ENCODE measurements around the gene CINP.
"Not testable (repeated sequence)": the region's sequence is repeated elsewhere in the genome, so short reads cannot be mapped to it uniquely, and the experiment has no call there.

The CINP gene

GRCh38 chr14:102344485-102344884 is 18.2 kb downstream of the CINP start:
- Mint-ChIP-seq H3K9me3 (no peaks in the 10 kb centered on the region), H3K4me3 (no peak overlapping the region), H3K27ac (no peak overlapping the region), H3K4me1 (no peaks in the 10 kb centered on the region), H3K36me3 (peaks cover 22% of the 10 kb centered on the region), H3K27me3 (no peaks in the 10 kb centered on the region)
- ATAC-seq (ENCODE audit: low read depth) (no peak), DNase-seq (ENCODE audit: low spot score in 2 of 2) (no peak)

GRCh38 chr14:102344084-102344483 is 18.6 kb downstream of the CINP start:
- Mint-ChIP-seq H3K36me3 (peaks cover 21% of the 10 kb centered on the region), H3K9me3 (no peaks in the 10 kb centered on the region), H3K4me3 (no peak overlapping the region), H3K27ac (no peak overlapping the region), H3K4me1 (no peaks in the 10 kb centered on the region), H3K27me3 (no peaks in the 10 kb centered on the region)
- DNase-seq (ENCODE audit: low spot score in 2 of 2) (no peak), ATAC-seq (ENCODE audit: low read depth) (no peak)

- no peaks in the 10 kb centered on the region for H3K4me1 Mint-ChIP-seq
- H3K4me3 Mint-ChIP-seq, result no peak overlapping the region
- no peak overlapping the region for H3K27ac Mint-ChIP-seq
- DNase-seq (ENCODE audit: low spot score in 2 of 2), result no peak
- no peaks in the 10 kb centered on the region for H3K9me3 Mint-ChIP-seq
- peaks cover 20% of the 10 kb centered on the region for H3K36me3 Mint-ChIP-seq
- no peak for ATAC-seq (ENCODE audit: low read depth)
- H3K27me3 Mint-ChIP-seq, result no peaks in the 10 kb centered on the region
These were observed 20.5 kb downstream of the CINP start for GRCh38 chr14:102342238-102342637.

- ATAC-seq (ENCODE audit: low read depth) (no peak), DNase-seq (ENCODE audit: low spot score in 2 of 2) (no peak)
- Mint-ChIP-seq H3K4me1 (no peaks in the 10 kb centered on the region), H3K36me3 (peaks cover 20% of the 10 kb centered on the region), H3K27ac (no peak overlapping the region), H3K9me3 (no peaks in the 10 kb centered on the region), H3K27me3 (no peaks in the 10 kb centered on the region), H3K4me3 (no peak overlapping the region)
These were observed 21.1 kb downstream of the CINP start for GRCh38 chr14:102341566-102341965.

GRCh38 chr14:102338724-102339123 is 24.0 kb downstream of the CINP start:
- Mint-ChIP-seq H3K9me3 (no peaks in the 10 kb centered on the region), H3K27ac (no peak overlapping the region), H3K27me3 (no peaks in the 10 kb centered on the region), H3K36me3 (peaks cover 16% of the 10 kb centered on the region), H3K4me1 (no peaks in the 10 kb centered on the region), H3K4me3 (no peak overlapping the region)
- ATAC-seq (ENCODE audit: low read depth), result no peak
- no peak for DNase-seq (ENCODE audit: low spot score in 2 of 2)

- Mint-ChIP-seq H3K36me3 (peaks cover 14% of the 10 kb centered on the region), H3K27me3 (no peaks in the 10 kb centered on the region), H3K27ac (no peak overlapping the region)
These were observed 27.5 kb downstream of the CINP start for GRCh38 chr14:102335163-102335562.

GRCh38 chr14:102333795-102334705 is 28.6 kb downstream of the CINP start:
- Mint-ChIP-seq H3K9me3 (no peaks in the 10 kb centered on the region), H3K4me3 (no peak overlapping the region), H3K27me3 (no peaks in the 10 kb centered on the region), H3K4me1 (no peaks in the 10 kb centered on the region), H3K27ac (no peak overlapping the region), H3K36me3 (peaks cover 14% of the 10 kb centered on the region)
- ATAC-seq (ENCODE audit: low read depth) (no peak), DNase-seq (ENCODE audit: low spot score in 2 of 2) (no peak)

More at GRCh38 chr14:102335163-102335562, 27.5 kb downstream of the CINP start:
- H3K4me1 Mint-ChIP-seq, result no peaks in the 10 kb centered on the region
- no peak for DNase-seq (ENCODE audit: low spot score in 2 of 2)
- H3K9me3 Mint-ChIP-seq, result no peaks in the 10 kb centered on the region
- no peak for ATAC-seq (ENCODE audit: low read depth)
- no peak overlapping the region for H3K4me3 Mint-ChIP-seq

- no peaks in the 10 kb centered on the region for H3K4me1 Mint-ChIP-seq
- DNase-seq (ENCODE audit: low spot score in 2 of 2) (no peak), ATAC-seq (ENCODE audit: low read depth) (no peak)
- H3K4me3 Mint-ChIP-seq, result no peak overlapping the region
- no peaks in the 10 kb centered on the region for H3K27me3 Mint-ChIP-seq
- H3K27ac Mint-ChIP-seq, result no peak overlapping the region
- H3K36me3 Mint-ChIP-seq, result peaks cover 13% of the 10 kb centered on the region
- H3K9me3 Mint-ChIP-seq, result no peaks in the 10 kb centered on the region
These were observed 29.3 kb downstream of the CINP start for GRCh38 chr14:102333390-102333789.

GRCh38 chr14:102330806-102331205 is 31.9 kb downstream of the CINP start:
- Mint-ChIP-seq H3K36me3 (peaks cover 13% of the 10 kb centered on the region), H3K9me3 (no peaks in the 10 kb centered on the region), H3K27ac (no peak overlapping the region), H3K27me3 (no peaks in the 10 kb centered on the region), H3K4me3 (no peak overlapping the region), H3K4me1 (no peaks in the 10 kb centered on the region)
- ATAC-seq (ENCODE audit: low read depth) (no peak), DNase-seq (ENCODE audit: low spot score in 2 of 2) (no peak)

- DNase-seq (ENCODE audit: low spot score in 2 of 2); H3K9me3 Mint-ChIP-seq; H3K4me1 Mint-ChIP-seq; H3K27ac Mint-ChIP-seq; H3K4me3 Mint-ChIP-seq; ATAC-seq (ENCODE audit: low read depth); H3K27me3 Mint-ChIP-seq: not testable (repeated sequence)
- H3K36me3 Mint-ChIP-seq, result peaks cover 13% of the 10 kb centered on the region
These were observed 33.3 kb downstream of the CINP start for GRCh38 chr14:102329381-102329780.

GRCh38 chr14:102326583-102326982 is 36.1 kb downstream of the CINP start:
- Mint-ChIP-seq H3K4me1 (peaks cover 4% of the 10 kb centered on the region), H3K4me3 (no peak overlapping the region), H3K27me3 (no peaks in the 10 kb centered on the region), H3K9me3 (no peaks in the 10 kb centered on the region), H3K36me3 (peaks cover 10% of the 10 kb centered on the region), H3K27ac (no peak overlapping the region)
- ATAC-seq (ENCODE audit: low read depth) (no peak), DNase-seq (ENCODE audit: low spot score in 2 of 2) (no peak)

- Mint-ChIP-seq H3K4me3 (no peak overlapping the region), H3K27me3 (no peaks in the 10 kb centered on the region), H3K27ac (no peak overlapping the region), H3K4me1 (peaks cover 6% of the 10 kb centered on the region), H3K36me3 (peaks cover 8% of the 10 kb centered on the region), H3K9me3 (no peaks in the 10 kb centered on the region)
- no peak for ATAC-seq (ENCODE audit: low read depth)
- DNase-seq (ENCODE audit: low spot score in 2 of 2), result no peak
These were observed 36.8 kb downstream of the CINP start for GRCh38 chr14:102325791-102326345.

- Mint-ChIP-seq H3K36me3 (peaks cover 6% of the 10 kb centered on the region), H3K27ac (no peak overlapping the region)
These were observed 39.6 kb downstream of the CINP start for GRCh38 chr14:102323102-102323501.

GRCh38 chr14:102321456-102322422 is 41.0 kb downstream of the CINP start:
- ATAC-seq (ENCODE audit: low read depth), result no peak
- DNase-seq (ENCODE audit: low spot score in 2 of 2), result no peak
- H3K27me3 Mint-ChIP-seq, result no peaks in the 10 kb centered on the region
- no peak overlapping the region for H3K27ac Mint-ChIP-seq
- H3K4me1 Mint-ChIP-seq, result peaks cover 20% of the 10 kb centered on the region
- no peak overlapping the region for H3K4me3 Mint-ChIP-seq
- H3K36me3 Mint-ChIP-seq, result peaks cover 6% of the 10 kb centered on the region
- H3K9me3 Mint-ChIP-seq, result no peaks in the 10 kb centered on the region

More at GRCh38 chr14:102323102-102323501, 39.6 kb downstream of the CINP start:
- DNase-seq (ENCODE audit: low spot score in 2 of 2) (no peak), ATAC-seq (ENCODE audit: low read depth) (no peak)
- no peak overlapping the region for H3K4me3 Mint-ChIP-seq
- peaks cover 14% of the 10 kb centered on the region for H3K4me1 Mint-ChIP-seq
- no peaks in the 10 kb centered on the region for H3K9me3 Mint-ChIP-seq
- no peaks in the 10 kb centered on the region for H3K27me3 Mint-ChIP-seq
